GM10847 (cell line): ENCODE measurements around the gene CDH13.

Experiments
- POLR2A ChIP-seq: IDR thresholded peaks from 2 replicates; pipeline ENCODE4 v1.6.1; 2011; ENCODE audit not compliant: insufficient read length; ENCODE audit errors: extremely low read depth

Gene CDH13

GRCh38 chr16:82609140-82609539 lies 17.6 kb upstream of the CDH13 start:
- TF ChIP-seq POLR2A: no peak

DNA sequence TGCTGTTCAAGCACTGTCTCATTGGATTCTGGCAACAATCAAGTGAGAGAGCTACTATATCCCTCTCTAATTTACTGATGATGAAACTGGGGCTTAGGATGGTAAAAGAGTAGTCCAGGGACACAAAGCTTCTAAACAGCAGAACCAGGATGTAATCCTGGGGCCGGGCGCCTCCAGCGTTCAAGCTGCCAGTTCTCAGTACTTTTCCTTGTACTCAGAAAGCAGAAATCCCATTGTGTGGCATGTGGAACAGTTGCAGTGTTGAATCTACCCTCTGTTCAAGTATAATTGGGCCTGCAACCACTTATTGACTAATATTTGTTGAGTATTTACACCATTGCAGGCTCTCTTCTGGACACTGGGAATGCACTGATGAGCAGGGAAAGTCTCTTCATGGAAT lies 14.5 kb upstream of the CDH13 start:
- TF ChIP-seq POLR2A: no peak

DNA sequence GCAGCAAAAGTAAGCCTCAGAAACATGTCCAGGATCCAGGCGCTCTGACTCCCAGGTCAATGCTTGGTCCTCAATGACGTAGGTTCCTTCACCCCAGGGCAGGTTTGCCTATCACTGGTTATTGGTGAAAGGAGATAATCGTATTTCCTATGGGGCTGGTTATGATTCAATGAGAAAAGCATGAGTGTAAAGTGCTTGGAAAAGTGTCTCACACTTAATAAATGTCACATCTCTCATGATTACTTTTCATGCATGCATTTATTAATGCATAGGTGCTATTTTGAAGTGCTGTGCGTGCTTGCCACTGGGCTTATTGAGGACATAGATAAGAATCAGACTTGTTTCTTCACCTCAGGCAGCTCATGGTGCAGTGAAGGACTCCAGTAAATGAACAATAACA lies 10.4 kb upstream of the CDH13 start:
- no peak for TF ChIP-seq POLR2A

DNA sequence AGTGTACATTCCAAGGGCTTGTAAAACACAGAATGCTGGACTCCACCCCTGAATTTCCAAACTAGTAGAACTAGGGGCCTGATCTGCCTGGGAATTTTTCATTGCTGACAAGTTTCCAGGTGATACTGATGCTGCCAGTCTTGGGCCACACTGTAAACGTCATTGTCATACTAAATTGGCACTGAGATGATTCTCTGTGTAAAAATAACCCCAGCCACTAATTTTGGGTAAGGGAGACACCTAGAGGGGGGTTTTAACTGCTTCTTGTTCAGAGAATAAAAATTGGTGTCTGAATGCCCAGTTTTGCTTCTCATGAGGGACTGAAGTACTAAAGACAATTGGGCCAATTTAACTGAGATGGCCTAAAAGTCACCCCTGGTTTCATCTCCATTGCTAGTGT lies 5.0 kb upstream of the CDH13 start:
- TF ChIP-seq POLR2A: no peak

DNA sequence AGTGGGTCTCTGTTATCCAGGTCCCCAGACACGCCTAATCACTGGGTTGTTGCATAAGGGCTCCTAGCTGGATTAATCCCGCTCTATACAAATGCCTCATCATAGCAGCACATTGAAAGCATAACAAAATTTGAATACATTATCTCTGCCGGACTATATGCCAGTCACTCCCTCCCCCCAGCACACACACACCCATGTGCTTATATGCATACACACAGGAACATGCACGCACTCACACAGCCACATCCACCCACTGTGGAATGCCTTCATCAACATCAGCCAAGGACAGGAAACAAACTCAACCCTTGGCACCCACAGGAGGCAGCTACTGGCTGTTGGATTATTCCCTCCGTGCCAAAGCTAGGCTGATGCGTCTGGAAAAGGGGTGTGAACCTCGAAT lies 3.5 kb upstream of the CDH13 start:
- no peak for TF ChIP-seq POLR2A

DNA sequence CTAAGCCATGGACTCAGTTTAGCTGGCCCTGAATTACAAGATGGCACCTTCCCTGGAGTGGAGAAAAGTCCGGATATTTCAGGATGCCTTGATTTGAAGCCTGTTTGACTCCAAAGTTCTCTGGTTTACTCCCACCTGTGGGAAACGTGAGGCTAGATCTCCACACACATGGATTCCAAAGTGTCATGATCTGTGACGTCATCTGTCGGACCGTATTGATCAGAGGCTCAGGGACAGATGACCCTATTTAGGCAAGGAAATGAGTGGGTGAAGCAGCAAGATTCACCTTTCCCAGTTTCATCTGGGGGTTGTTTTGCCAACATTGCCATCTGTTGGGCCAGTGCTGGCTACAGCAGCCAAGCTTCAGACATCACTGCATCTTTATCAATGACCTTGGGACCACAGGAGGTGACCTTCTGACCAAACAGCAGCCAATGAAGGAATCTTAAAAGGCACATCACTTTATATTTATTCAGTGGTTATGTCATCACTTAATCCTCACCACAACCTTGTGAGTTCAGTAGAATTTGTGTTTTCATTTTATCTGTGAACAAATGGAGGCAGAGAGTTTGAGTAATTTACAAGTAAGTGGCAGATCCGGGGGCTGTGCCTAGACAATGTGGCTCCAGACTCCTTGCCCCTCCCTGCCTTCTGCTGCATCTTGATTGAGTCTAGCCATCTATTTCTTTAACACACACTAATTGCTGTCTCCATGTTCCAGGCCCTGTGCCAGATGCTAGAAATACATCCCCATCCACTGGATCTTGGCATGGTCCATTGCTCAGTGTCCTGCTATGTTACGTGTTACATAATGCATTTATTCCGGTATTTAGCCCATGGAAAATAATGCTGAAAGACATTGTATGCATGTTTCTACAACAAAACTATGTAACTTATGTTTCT lies 1.5 kb upstream of the CDH13 start:
- TF ChIP-seq POLR2A: no peak

DNA sequence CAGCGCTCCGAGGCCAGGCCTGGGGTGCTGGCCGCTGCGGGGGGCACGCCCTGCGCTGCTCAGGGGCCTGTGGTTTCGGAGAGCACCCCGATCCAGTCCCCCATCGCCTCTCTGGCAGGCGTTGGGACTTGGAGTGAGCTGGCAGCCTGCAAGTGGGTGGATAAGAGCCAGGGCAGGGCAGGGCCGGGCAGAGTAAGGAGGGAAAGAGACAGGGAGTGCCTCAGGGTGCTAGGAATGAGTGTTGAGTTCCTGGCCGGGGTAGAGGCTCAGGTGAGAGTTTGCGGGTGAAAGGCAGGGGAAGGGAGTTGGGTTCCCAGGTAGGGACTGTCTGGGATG lies 1.3 kb downstream of the CDH13 start:
- TF ChIP-seq POLR2A: no peak

DNA sequence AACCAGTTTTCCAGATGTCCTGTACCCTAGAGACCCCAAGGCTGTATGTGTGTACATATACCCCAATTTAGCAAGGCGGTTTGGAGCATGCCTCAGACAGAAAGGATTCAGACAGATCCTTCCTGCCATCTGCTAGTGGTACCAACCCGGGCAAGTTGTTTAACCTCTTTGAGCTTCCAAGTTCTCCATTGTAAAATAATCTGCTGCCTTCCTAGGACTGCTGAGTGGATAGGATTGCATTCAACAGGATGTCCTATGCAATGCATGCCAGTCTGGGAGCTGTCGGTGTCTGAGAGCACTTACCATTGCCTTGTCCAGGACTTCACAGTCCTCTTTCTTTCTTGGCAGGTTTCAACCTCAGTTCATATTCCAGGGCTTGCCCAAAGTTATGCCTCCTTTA lies 1.9 kb downstream of the CDH13 start:
- TF ChIP-seq POLR2A: no peak

- no peak for TF ChIP-seq POLR2A
Observed at GRCh38 chr16:82629441-82630027, 2.8 kb downstream of the CDH13 start.

- TF ChIP-seq POLR2A: no peak
Observed at GRCh38 chr16:82630219-82630618, 3.5 kb downstream of the CDH13 start.

- no peak for TF ChIP-seq POLR2A
Observed at GRCh38 chr16:82630688-82631087, 3.9 kb downstream of the CDH13 start.

DNA sequence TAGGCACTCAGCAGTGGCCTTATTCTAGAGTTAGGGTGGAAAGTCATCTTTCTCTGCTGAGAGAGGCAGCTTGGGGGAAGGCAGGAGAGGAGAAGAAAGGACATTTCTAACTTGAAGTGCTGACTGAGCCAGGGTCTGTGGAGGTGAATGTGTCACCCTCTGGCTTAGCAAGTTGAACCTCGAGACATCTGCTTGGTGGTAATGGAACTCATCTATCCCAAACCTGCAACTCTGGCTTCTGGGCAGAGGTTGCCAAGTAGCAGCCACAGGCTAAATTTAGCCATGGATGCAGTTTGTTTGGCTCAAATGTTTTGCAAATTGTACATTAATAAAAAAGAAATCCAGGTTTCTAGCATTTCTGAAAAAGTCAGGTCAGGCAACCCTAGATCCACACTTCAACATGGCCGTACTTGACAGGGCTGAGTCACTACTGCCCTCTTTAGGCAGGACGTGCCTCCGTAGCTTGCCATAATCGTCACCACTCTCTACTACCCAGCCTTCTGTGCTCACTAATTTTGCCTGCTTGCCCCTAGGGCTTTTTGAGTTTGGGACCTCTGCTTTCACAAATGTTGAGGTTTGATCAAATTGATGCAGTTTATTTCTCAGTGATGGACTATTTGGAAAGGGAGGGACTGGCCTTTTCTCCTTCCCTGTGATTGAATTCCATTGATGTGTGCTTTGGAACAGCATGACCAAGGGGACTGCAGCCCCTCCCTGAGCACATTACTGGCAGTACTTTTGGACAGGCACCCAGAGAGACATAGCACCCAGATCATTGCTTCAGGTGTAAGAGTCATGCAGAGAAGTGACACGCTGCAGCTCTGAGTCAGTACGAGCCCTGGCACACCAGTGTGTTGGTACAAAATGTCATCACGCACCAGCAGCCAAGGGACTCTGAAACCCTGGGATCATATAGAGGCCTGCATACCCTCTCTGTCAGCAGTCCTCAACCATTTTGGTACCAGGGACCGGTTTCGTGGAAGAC lies 5.2 kb downstream of the CDH13 start:
- no peak for TF ChIP-seq POLR2A

DNA sequence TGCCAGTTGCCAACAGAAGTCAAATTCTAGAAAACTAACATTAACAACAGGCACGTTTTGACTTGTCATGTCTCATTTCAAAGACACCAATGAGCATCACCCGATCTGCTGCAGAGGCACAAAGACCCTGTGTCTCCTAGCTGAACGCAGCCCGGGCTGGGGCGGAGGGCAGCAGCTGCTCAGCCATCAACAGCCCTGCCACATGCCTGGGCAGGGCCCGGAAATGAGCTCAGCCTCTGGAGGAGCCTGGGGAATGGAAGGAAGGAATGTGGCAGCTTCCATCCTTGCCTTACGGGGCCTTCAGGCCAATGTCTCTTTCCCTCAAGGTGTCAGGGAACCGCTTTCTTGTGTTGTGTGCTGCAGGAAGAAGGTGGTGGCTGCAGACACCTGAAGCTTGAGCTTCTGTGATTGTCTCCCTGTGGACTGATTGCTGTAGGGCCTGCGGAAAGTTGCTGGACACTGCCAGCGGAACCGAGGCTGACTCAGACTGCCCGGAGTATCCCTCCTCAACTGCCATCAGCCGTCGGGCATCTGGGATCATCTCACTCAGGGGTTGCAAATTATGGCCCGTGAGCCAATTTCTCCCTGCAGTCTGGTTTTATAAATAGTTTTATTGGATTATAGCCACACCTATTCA lies 7.3 kb downstream of the CDH13 start:
- no peak for TF ChIP-seq POLR2A

GRCh38 chr16:82634955-82635610 lies 8.3 kb downstream of the CDH13 start:
- no peak for TF ChIP-seq POLR2A

- TF ChIP-seq POLR2A: no peak
Observed at GRCh38 chr16:82636485-82636884, 9.7 kb downstream of the CDH13 start.
